ENCODE results near the gene MYBPH.

Gene MYBPH

DNA sequence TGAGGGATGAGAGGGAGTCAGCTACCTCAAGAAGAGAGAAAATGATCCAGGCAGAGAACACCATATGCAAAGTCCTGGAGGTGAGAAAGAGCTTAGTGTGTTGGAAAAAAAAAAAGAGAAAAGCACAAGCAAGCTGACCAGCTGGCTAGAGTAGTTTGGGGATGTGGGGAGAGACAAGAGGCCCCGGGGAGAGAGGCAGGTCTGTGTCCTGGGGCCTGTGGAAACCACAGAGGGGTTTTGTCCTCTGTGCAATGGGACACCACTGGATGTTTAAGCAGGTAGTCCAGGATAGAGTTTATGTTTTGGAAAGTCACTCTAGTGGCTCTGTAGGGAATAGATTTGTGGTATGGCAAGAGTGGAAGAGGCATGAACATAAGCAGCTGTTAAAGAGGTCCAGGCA, 25.3 kb upstream of the MYBPH start:
- no peak for DNase-seq (ENCODE audit: low spot score)

DNA sequence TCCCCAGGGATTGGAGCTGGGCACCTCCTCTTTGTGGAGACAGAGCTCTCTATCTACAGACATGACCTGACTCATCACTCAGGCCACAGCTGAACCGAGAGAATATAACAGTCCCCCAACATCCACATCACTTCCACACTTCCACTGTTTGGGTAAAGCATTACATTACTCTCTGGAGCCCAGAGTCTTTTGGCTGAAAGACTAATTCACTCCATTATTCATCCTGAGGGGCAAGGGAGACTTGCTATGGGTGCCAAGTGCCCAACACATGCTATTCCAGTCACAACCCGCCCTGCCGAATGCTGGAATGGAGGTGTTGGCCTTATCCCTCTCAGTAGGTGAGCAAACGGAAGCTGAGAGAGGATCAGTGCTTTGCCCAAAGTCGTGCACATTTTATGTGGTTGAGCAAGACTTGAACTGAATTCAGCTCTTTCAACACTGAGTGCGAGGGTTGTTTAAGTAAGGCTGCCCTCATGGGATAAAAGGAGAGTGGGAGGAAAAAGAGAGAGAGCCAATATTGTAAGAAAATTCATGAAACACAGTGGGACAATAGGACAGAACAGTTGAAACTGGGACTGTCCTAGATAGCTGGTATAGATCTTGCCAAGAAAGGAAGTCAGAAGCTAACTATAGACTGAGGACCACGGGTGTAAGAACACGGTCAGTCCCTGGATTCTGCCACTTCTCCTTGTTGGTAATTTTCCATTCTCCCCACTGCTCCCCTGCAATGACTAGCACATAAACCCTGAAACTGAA, 24.4 kb upstream of the MYBPH start:
- DNase-seq (ENCODE audit: low spot score) = no peak

DNA sequence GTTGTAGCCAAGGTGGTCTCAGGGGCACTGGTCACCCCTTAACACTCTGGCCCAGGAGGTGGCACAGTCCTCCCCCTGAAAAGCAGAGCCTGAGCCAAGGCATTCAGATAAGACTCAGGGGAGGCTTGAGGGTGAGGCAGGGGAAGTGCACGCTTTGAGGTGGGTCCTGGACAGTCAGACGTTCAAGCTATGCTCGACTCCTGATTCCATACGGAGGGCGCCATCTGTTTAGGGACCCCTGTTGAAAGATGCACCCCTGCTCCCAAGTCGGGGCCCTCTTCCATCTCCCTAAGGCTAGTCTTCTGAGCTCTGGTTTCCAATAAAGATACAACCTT, 23.8 kb upstream of the MYBPH start:
- DNase-seq (ENCODE audit: low spot score) = no peak

DNA sequence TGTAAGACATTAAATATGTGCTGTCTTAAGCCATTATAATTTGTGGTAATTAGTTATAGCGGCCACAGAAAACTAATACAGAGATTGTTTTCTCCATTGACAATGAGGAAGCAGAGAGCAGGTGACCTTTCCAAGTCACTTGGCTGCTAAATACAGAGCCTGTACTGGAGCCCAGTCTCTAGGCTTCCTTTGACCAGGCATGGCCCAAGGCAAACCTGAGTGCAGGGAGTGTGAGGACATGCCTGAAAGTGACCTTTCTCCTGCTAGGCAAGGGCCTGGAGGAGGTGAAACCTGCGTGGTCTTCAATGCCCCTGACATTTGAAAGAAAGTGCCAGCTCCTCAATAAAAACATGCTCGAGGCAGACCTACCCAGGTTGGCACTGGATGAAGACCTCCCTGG, 23.4 kb upstream of the MYBPH start:
- no peak for DNase-seq (ENCODE audit: low spot score)

DNA sequence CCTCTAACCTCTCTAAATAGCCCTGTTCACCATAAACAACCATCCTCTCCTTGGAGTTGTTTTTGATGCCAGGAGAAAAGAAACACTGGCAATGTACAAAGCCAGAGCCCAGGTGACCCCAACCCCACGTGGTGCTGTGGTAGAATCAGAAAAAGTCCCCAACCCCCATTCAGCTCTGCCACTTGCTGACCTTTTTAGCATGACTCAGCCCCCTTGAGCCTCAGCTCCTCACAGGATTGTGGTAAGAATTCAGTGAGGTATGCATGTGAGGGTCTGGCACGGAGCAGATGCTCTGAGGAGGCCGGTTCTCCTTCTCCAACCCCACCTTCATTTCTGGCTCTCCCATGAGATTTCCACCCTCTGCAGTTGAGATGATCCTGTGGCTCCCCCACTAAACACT, 22.0 kb upstream of the MYBPH start:
- no peak for DNase-seq (ENCODE audit: low spot score)

DNA sequence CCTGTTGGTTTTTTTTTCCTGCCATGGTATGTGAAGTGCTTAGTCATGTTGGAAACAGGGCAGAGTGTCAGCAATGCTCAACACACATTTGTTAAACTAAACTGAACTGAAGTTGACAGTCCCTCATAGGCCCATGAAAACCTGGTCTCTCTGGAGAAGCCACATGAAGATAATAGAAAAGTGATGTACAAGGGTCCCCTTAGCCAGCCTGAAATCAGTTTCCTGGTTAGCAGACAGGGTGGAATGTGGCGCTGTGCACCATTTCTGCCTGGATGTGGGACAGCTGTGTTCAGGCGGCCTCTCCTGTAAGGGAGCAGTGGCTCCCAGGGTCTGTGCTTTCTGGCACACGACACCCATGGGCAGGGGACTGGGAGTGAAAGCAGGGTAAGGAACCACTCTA, 20.7 kb upstream of the MYBPH start:
- no peak for DNase-seq (ENCODE audit: low spot score)

DNA sequence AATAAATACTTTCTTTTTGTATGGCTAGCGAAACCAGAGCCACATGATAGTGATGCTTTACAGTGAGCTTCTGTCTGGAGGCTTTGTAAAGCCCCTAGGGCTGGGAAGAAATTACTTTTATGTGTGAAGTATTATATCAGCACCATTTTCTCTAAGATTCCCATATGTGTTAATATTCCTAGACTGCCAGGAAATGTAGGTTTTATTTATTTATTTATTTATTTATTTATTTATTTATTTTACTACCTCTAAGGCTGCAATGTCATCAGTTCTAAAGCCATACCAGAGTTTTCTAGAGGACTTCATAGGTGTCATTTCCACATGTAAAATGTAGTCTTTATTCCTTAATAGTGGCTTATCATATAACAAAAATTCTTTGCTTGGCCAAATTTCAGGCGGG, 15.3 kb upstream of the MYBPH start:
- DNase-seq (ENCODE audit: low spot score) = no peak

DNA sequence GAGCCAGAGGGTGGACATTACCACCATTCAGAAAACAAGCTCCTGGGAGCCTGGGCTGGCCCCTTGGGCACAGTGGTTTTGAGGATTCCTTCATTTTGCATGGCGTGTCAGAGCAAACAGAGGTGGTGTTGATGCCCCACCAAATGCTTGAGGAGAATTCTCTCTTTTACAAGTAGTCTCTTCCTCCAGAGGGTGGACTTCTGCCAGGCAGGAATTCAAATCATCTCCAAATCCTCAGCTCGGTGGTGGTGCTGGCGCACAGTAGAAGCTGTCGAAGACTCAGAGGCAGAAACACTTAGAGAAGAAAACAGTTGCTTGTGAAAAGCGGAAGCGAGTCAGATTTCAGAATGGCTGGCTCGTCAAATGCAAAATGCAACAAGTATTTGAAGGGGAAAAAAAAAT, 14.3 kb upstream of the MYBPH start:
- no peak for DNase-seq (ENCODE audit: low spot score)

DNA sequence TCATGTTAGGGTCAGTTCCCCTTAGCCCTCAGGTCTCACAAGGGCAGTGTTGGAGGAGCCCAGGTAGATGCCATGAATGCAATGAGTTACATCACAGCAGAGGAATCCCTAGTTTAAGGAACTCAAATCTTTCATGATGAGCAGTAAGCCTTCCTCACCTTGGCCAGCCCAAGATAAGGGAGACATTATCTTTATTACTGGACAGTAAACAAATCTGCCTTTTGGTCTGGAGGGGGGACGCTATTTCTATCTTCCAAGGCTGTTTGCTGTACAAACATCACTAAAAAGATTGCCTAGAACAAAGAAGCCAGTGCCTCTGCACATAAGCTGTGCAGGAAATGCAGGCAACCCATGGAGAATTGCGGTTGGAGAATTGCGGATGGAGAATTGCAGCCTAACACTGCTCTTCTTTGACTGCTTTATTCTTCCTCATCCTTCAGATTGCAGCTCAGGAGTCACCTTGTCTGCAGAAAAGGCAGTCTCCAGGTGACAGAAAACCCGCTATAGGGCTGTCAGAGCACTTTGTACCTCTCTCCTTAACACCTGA, 13.1 kb upstream of the MYBPH start:
- no peak for DNase-seq (ENCODE audit: low spot score)

DNA sequence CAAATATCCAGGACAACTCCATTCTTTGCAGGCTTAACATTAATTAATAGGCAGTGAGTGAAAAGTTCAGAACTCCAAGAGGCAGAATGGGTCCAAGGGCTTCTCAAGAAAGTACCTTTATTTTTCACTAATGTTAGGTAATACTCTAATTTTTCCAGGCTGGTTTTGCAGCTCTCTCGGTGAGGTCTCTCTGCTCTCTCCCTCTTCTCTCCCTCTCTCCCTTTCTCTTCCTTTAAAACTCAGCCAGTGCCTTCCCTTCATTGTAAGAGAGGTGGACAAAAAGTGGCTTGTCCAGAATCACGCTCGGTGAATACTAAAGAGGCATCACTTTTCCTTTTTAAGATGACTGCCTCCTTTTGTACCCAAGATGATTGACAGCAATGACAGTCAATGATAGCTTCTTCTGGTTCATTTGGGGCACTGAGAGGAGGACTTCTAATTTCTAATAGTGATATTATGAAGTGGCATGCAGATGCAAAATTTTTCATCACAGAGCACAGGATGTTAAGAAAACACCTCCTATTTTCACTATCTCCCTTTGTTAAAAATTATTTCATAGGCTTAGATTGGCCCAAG, 12.2 kb upstream of the MYBPH start:
- no peak for DNase-seq (ENCODE audit: low spot score)

DNA sequence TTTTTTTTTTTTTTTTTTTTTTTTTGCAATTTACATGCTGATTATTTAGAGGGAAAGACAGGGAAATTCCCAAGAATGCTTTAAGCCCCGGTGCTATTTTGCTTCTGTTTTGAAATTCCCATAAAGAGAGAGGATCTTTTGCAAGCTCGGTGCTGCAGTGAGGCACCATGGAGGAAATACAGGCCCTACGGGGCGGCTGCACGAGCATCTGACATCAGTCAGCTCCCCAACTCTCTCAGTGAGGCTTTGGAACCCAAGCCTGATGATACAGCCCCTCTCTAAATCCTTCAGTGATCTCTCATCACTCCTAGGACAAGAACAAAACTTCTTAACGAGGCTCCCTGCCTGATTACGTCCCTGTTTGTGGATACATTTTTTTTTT, 11.7 kb upstream of the MYBPH start:
- DNase-seq (ENCODE audit: low spot score) = no peak

DNA sequence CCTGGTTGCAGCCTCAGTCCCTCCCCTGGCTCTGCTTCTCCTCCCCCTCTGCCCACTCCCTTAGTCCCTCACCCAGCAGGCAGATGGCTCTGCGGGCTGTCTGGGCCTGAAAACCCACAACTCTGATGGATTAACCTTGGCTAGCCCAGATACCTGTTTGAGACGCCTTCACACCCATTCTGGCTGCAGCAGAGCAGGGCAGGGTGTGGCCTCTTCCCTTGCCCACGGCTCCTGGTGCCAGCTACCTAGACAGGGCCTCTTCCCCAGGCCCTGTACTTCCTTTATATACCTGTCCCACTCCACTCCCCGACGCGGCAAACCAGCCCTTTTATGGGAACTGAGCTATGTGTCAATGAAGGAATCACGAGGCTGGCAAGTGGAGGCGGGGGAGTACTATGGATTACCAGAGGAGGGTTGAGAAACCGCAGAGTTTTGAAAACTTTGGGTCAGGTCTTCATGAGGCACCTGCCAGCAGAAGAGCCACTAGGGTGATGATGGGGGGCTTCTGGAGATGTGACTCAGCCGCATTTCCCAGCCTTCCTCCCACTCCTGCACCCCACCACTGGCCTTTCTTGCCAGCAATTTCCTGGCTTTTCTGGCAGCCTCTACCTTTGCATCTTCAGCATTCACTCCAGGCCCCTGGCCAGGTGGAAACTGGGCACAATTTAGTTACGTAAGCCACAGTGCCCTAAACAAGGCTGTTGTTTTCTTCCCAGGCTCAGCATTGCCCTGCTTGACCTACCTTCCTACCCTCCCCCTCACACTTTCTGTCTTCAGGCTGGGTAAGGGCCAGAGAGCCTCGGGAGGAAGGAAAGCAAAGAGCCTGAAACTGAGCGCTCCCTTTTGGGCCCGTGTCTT, 11.0 kb upstream of the MYBPH start, which contains the start of gene CHI3L1:
Gene CHI3L1 (minus strand): TSS at position 259 of the 858 bp plus-strand sequence. CDS start 81 bp downstream, at position 178.
- no peak for DNase-seq (ENCODE audit: low spot score)

DNA sequence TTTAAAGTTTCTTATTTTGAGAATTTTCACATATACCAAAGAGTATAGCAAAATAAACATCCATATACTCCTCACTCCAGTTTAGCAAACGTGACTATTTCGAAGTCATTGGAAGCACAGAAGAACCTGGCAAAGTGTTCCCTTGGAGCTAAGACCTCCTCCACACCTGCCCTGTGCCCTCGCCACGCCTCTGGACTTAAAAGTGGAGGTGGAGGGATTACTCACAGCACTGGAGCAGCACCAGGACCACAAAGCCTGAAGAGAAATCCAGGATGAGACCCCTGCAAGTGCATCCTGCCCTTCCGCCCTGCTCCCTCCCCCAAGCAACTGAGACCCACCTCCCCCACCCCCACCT, 10.4 kb upstream of the MYBPH start:
- no peak for DNase-seq (ENCODE audit: low spot score)

DNA sequence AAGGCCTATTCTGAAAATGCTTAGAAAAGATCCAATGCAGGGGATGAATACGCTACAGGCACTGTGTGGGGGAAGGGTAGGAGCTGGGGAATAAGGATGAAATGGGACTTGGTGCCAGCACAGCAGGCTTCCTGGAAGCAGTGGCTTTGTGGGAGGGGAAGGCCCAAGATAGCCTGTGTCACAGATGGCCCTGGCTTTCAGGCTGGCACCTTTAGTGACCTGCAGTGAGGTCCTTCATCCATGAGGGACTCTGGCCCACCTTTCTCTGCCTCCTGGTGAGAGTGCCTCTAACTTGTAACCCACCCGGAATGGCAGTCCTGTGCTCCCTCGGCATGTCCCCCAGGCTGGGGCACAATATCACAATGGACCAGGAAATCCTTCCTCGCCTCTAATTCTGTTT, 10.0 kb upstream of the MYBPH start:
- DNase-seq (ENCODE audit: low spot score) = no peak

DNA sequence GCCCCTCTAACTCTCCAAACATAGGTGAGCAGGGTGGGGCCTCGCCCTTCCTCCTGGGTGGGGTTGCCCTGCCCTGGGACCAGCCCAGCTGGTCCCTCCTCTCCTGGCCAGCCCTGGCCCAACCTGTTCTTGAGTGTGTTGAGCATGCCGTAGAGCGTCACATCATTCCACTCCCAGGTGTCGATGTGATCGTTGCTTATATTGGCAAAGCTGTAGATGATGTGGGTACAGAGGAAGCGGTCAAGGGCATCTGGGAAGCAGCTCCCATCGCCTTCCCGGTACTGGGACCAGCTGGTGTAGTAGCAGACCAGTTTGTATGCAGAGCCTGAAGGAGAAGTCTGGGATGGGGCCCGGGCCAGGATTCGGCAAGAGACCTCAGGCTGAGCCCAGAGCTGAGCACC, 9.4 kb upstream of the MYBPH start:
- DNase-seq (ENCODE audit: low spot score) = no peak

DNA sequence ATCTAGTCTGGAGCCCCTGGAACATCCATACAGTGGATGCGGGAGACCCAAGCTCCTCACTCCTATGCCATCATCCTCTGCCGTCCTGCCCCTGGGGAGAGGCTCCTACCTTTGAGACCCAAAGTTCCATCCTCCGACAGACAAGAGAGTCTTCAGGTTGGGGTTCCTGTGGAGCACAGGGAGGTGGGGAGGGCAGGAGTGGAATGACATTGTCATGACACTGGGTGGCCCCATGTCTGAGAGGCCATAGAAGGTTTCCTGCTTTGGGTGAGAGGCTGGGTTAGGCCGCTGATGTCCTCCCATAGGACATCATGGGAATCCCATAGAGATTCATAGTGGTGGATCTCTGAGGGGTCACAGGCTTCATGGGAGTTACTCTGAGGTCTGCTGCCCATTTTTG, 8.8 kb upstream of the MYBPH start:
- DNase-seq (ENCODE audit: low spot score) = no peak

DNA sequence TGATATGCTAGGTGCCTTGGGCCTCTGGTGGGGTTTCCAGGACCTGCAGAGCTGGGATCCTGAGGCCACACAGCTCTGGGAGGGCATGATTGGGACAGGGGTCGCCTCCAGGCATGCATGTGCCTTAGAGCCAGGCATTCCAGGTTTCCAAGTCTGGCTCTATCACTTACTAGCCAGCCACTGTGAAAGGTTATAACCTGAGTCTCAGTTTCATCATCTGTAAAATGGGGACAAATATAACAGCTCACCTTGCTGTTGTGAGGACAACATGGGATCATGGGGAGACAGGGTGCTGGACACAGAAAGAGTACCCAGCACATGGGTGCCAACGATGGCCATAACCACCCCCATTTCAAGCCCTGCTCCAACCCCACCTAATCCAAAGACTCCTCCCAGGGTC, 8.2 kb upstream of the MYBPH start:
- no peak for DNase-seq (ENCODE audit: low spot score)

DNA sequence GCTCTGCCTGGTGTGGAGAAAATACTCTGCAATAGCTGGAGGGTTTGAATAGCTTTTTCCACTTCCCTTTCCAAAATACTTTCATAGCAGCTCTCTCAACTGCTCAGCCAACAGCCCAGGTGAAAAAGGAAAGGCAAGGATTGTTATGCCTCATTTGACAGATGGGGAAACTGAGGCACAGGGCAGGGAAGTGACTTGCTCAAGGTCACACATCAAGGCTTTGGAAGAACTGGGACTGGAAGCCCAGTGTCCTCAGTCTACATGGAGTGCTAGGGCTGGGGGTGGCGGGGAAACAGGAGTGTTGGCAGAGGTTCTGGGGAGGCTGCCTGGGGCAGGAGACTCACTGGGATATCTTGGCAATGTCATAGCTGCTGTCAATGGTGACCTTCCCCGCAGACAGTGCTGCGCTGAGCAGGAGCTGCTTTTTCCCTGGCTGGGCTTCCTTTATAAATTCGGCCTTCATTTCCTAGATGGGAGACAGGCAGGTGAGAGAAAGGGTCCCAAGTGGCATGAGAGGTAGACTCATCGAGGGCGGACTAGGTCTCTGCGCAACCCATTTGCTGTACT, 6.8 kb upstream of the MYBPH start:
- DNase-seq (ENCODE audit: low spot score) = no peak

DNA sequence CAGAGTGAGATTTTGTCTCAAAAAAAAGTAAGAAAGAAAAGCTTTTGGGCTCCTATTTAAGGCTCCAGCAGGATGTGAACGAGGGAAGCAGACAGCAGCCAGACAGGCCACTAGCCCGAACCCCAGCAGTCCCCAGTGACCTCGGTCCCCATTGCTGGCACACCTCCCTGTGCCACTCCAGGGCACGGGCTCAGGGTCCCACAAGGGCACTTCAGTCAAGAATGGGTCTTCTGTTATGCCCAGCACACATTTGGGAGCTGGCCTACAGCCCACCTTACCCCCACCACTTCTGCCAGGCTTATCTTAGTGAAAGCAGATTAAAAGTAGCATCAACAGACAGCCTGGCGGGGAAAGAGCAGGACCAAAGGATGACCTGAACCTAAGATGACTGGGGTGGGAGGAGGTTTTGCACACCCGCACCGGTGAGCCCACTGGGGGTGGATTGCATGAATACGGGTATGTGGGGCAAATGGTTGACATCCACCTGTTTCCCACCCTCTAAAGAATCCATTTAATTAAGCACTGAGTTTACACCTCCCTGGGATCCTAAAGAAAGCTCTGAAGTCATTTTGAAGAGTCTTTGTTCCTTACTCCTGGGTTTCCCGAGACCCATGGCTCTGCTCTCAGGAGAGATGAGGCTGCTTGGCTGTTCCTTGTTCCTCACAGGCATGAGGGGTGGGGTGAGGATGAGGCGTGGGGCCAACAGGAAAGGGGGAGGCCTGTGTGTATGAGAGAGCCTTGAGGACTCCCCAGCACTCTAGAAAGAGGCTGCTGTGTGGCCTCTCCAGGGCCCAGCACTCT, 6.2 kb upstream of the MYBPH start:
- DNase-seq (ENCODE audit: low spot score) = no peak

DNA sequence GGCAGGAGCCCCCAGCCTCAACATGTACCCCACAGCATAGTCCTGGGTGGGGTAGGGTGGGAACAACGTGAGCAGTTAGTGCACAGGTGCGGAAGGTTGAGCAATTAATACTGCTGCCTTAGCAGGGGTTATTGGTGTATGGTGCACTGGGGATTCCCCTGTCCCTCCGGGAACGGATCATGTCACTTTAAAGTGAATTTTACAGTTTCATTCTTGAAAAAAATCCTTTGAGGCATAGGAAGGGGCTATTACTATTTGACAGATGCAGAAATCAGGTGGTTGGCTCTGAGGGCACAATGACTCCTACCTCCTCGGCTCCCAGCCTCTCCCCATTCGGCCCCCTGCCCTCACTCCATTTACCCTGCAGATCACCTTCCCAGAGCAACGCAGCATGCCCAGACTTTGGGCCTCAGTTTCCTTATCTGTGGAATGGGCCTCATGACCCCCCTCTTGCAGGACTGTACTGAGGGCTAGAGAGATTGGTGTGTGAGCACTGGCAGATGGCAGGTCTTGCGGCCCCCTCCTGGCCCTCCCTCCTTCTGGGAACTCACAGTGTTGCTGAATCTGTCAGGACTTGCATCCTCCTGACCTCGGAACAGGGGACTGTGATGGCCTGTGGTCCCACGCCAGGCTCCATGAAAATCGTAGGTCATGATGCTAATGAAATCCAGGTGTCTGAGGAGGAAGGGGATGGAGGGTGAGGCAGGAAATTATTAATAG, 5.1 kb upstream of the MYBPH start:
- DNase-seq (ENCODE audit: low spot score) = no peak

DNA sequence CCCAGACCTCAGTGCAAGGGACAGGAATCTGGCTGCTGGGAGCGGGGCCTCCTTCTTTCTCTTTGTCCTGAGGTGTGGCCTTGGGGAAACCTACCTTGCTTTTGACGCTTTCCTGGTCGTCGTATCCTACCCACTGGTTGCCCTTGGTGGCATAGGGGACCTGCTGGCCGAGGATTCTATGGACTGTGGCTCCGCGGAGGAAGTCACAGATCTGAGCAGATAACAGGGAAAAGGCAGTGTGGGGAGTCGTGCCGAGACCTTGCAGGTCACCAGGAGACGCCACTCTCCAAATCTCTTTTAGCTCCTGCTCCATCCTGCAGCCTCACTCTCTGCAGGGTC, 4.0 kb upstream of the MYBPH start:
- DNase-seq (ENCODE audit: low spot score) = no peak
